GM10266 (cell line): ENCODE results near the gene PHRF1.

Experiments
- DNase-seq: peaks from one replicate; pipeline ENCODE4 v3.0.0; 2012; ENCODE audit errors: extremely low spot score
- CTCF ChIP-seq: IDR thresholded peaks from 2 replicates; pipeline ENCODE4 v1.5.1; 2012; ENCODE audit warnings: mild to moderate bottlenecking, low read depth; ENCODE audit not compliant: control insufficient read depth, insufficient read depth; ENCODE audit errors: missing control alignments

The PHRF1 gene

GRCh38 chr11:576811-577610 is 741 bp downstream of the PHRF1 start:
- DNase-seq = no peak
- TF ChIP-seq CTCF = no peak

DNA sequence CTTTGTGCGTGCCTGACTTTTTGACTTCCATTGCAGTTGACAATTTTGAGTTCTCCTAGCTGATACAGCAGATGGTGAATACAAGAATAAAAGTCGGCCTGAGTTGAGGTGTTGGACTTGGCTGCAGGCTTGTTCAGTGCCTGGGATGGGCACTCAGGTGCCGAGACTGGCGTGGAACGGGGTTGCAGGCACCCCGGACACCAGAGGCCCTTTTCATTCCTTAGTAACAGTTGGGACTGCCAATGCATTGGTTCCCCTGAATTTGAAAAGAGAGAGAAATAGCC is 1.3 kb downstream of the PHRF1 start:
- DNase-seq = no peak
- TF ChIP-seq CTCF = no peak

DNA sequence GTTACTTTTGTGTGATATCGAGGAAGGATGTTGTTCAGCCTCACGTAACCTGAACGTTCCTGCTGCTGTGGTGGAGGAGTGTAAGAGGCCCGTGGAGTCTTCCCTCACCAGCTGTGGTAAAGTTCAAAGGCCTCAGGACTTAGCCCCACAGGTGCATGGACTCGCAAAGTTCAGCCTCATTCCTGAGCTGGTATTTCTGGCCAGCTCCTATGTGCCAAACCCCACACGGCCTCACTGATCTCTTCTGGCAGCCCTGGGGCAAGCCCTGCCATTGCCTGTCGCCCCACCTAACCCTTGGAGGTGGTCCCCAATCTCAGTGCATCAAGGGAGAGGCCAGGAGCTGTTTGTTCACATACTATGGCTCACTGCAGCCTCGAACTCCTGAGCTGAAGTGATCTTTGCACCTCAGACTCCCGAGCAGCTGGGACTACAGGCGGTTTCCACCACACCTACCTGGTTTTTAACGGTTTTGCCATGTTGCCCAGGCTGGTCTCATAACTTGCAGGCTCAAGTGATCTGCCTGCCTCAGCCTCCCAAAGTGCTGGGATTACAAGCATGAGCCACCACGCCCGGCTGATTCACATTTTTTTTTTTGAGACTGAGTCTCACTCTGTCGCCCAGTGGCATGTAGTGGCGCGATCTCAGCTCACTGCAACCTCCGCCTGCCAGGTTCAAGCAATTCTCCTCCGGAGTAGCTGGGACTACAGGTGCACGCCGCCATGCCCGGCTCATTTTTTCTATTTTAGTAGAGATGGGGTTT is 2.2 kb downstream of the PHRF1 start:
- TF ChIP-seq CTCF = no peak
- DNase-seq = no peak

- no peak for TF ChIP-seq CTCF
- DNase-seq = no peak
Observed at GRCh38 chr11:579830-580601, 3.7 kb downstream of the PHRF1 start.

GRCh38 chr11:581342-581741 is 5.1 kb downstream of the PHRF1 start:
- TF ChIP-seq CTCF = no peak
- DNase-seq = no peak

- DNase-seq = no peak
- TF ChIP-seq CTCF = no peak
Observed at GRCh38 chr11:581752-582151, 5.5 kb downstream of the PHRF1 start.

DNA sequence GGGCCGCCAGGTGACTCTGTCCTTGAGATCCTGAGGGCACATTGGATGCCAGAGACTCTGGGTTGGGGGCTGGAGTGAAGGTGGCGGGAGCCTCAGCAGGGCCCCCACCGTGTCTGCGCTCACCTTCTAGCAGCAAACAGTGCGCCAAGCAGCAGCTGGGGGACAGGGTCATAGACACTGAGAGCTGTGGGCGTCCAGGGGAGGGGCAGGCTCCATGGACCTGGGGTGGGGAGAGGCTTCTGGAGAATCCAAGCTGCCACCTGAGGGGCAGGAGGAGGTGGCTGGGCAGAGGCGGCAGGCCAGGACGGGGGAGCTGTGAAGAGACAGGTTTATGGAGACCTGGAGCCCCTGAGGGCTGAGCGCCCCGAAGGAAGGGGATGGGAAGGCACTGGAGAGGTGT is 8.0 kb downstream of the PHRF1 start:
- TF ChIP-seq CTCF = no peak
- DNase-seq = no peak
